GM10266 (cell line): ENCODE data around the gene SULF2.

ENCODE experiments used
- DNase-seq: peaks from one replicate; pipeline ENCODE4 v3.0.0; 2012; ENCODE audit errors: extremely low spot score
- TF ChIP-seq, protein P1 (sequence below): IDR thresholded peaks from 2 replicates; pipeline ENCODE4 v1.5.1; 2012; ENCODE audit warnings: mild to moderate bottlenecking, low read depth; ENCODE audit not compliant: control insufficient read depth, insufficient read depth; ENCODE audit errors: missing control alignments

The SULF2 gene

DNA sequence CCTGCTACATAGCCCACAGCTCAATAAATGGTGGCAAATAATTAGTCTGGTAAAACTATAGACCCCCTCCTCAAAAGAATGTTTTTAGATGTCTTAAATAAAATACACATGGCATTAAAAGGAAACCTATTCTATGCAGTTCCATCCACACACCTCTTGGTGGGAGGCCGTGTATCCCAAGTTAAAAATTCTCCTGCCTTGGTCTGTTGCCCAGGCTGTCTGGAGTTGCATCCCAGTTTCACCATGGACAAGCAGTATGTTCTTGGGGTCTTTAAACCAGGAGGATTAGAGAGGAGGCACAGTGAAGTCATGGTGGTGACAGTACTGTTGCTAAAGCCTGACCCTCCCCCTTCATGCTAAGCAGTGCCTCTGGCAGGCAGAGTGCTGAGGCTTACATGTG lies 95.5 kb downstream of the SULF2 start:
- DNase-seq = no peak
- TF ChIP-seq, protein P1, sequence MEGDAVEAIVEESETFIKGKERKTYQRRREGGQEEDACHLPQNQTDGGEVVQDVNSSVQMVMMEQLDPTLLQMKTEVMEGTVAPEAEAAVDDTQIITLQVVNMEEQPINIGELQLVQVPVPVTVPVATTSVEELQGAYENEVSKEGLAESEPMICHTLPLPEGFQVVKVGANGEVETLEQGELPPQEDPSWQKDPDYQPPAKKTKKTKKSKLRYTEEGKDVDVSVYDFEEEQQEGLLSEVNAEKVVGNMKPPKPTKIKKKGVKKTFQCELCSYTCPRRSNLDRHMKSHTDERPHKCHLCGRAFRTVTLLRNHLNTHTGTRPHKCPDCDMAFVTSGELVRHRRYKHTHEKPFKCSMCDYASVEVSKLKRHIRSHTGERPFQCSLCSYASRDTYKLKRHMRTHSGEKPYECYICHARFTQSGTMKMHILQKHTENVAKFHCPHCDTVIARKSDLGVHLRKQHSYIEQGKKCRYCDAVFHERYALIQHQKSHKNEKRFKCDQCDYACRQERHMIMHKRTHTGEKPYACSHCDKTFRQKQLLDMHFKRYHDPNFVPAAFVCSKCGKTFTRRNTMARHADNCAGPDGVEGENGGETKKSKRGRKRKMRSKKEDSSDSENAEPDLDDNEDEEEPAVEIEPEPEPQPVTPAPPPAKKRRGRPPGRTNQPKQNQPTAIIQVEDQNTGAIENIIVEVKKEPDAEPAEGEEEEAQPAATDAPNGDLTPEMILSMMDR = no peak

DNA sequence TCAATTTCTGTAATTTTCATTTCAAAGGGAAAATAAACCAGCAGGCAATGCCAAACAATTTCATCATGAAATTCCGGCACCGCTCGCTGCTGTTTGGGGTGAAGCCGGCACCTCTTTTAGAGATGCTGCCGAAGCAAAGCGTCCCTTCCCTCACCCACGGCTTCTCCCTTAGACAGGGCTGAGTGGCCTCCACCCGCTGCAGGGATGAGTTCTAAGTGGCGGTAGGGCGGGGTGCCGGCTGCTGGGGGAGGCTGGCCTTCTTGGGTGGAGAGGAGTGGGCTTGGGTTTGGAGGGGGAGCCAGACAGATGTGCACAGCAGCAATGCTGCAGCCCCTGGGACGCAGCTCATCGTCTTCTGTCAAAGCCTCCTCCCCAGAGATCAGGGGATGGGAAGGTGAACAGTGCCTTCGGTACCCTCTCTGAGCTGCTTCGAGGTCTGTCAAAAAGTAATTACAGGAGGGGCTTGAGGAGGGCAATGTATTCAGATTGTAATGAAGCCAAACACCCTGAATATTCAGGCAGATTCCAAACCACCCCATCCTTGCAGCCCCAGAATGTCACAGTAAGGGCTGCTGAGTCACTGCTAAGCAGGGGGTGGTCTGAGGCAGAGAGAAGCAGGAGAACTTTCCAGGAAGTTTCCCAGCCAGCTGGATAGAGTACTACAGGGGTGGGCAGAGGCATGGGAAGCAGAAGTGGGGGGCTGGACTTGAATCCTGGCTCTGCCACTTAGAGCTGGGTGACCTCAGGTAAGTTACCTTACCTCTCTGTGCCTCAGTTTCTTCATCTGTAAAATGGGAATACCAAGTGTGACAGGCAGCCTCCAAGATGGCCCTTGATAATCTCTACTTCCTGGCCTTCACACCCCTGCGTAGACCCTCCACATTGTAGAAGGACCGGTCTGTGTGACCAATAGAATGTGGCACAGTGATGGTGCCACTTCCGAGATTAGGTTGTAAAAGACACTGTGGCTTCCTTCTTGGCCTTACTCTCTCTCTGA lies 96.6 kb downstream of the SULF2 start:
- DNase-seq = no peak
- TF ChIP-seq, protein P1 = no peak

DNA sequence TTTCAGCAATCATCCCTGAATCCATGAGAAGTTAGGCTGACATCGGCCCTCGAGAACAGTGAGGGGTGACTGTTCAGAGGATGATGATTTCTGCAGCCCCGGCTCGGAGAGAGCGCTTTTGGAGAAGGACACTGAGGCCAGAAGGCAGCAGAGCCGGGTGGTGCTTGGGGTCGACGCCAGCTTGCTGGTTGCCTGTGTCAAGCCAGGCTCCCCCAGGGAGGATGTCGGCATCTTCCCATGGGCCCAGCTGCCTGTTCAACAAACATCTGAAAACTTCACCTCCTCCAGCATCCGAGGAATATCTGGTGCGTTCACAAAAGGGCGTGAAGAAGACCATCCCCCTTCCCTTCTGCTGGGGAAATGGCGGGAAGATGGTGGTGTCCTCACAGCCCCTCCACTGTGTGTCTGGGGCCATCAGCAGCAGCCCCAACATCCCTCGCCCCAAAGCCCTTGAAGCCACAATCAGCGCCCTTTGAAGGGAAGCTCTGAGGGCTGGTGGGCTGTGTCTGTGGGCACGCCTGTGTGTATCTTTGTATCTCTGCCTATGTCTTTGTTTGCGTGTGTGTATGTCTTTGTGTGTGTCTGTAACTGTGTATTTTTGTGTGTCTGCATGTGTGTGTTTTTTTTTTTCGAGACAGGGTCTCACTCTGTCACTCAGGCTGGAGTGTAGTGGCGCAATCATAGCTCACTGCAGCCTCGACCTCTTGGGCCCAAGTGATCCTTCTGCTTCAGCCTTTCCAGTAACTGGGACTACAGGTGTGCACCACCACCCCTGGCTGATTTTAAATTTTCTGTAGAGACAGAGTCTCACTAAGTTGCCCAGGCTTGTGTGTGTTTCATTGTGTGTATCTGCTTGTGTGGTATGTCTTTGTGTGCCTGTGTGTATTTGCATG lies 97.9 kb downstream of the SULF2 start:
- TF ChIP-seq, protein P1 = no peak
- no peak for DNase-seq

DNA sequence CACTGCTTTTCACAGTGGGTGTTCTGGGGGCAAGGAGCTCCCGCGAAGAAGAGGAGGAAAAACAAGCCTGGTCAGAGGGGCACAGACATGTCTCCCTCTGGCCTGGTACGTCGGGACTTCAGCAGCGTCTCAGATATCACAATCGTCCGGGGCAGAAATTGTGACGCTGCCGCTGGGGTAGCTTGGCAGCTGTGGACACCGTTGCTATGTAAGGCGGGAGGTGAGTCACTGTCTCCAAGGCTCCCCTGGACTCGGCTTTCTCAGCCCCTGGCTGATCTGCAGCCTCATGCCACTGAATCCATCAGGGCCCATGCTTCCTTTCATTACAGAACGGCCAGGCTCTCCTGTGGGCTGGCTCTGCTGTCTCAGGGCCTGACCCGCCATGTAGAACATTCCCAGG lies 98.7 kb downstream of the SULF2 start:
- TF ChIP-seq, protein P1 = no peak
- no peak for DNase-seq

DNA sequence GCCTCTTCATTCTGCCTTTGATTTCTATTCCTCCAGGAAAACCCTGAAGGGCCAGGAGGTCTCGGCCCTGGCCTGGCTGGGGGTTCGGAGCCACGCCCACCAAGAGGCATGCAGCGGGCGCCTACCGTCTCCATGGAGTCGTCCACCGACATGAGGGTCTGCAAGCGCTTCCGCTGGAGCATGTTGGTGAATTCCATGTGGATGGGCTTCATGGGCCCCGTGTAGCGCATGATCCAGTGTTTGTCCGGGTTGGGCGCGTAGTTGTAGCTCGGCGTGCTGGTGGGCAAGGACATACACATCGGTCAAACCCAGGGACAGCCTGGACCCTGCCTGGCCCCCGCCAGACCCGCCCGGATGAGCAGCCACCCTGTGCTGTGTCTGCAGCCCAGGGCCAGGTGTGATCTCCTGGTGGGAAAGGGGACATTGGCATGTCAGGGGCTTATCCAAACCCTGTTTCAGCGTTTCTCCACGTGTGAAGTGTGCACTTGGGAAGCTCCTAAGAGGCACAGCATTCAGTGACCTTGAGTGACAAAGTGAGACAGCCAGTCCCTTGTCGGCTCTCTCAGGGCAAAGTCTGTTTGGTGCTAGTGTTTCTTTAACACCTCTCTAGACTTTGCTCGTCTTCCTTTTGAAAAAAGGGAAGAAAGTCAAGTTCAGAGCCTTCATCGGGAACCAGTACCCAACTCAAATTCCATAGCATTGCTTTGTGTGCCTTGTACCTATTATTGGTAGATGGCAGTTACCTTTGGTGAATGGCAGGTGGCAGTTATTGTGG lies 100.8 kb downstream of the SULF2 start:
- TF ChIP-seq, protein P1 = no peak
- DNase-seq = no peak

DNA sequence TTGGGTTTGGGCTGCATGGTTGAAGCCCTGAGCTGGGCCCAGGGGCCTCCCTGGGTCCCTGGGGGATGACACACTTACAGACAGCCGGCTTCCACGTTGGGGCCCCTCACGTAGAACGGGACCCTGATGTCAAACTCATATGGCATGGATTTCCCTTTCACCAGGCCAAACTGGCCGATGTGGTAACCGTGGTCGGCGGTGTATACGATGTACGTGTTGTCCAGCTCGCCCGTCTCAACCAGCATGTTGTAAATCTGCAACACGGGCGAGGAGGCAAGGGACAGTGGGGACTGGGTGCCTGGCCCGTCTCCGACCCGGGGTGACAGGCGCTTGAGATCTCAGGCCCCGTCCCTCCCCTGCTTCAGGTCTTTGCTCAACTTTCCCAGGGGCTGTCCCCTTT lies 102.4 kb downstream of the SULF2 start:
- TF ChIP-seq, protein P1 = no peak
- no peak for DNase-seq
